Upper lobe of left lung (tissue), 4 donors: Measurements from ENCODE around the gene PPP1R26.

Experiments used
- CTCF ChIP-seq, 6 experiments: fragments of 450-650 bp in 4 of 6; fragments of 200-600 bp in 2 of 6; sonication (generic) in 2 of 6; IDR thresholded peaks; one replicate each; pipeline ENCODE4 v1.5.1; 2016 to 2019; ENCODE audit warnings: antibody characterized with exemption in 6 of 6
- POLR2A ChIP-seq, 4 donors: fragments of 450-650 bp; IDR thresholded peaks; one replicate each; pipeline ENCODE4 v1.5.1; 2016 to 2017; ENCODE audit warnings: antibody characterized with exemption in 4 of 4, mild to moderate bottlenecking in 2 of 4
- POLR2AphosphoS5 ChIP-seq, 2 donors: sonication (generic); formaldehyde crosslinking; IDR thresholded peaks; one replicate each; pipeline ENCODE4 v1.5.1; 2017; ENCODE audit warnings: antibody characterized with exemption in 2 of 2

GRCh38 chr9:135485832-135486231 is 6.2 kb downstream of the PPP1R26 start:
- TF ChIP-seq CTCF (IDR thresholded peaks at IDR 0.05) (no peak), POLR2A (IDR thresholded peaks at IDR 0.05) (no peak), POLR2AphosphoS5 (IDR thresholded peaks at IDR 0.05) (no peak)
